HG03066 (cell line): Measurements from ENCODE around the gene P2RY1.
A peak's percentile ranks its signal among the peaks of the same experiment; 100 is the strongest.

Experiments
- ATAC-seq: cut with Tn5 transposase; IDR thresholded peaks from one replicate; pipeline ENCODE4 v1.9.1; 2021; ENCODE audit warnings: low read depth; ENCODE audit not compliant: unreplicated experiment

P2RY1 gene

DNA sequence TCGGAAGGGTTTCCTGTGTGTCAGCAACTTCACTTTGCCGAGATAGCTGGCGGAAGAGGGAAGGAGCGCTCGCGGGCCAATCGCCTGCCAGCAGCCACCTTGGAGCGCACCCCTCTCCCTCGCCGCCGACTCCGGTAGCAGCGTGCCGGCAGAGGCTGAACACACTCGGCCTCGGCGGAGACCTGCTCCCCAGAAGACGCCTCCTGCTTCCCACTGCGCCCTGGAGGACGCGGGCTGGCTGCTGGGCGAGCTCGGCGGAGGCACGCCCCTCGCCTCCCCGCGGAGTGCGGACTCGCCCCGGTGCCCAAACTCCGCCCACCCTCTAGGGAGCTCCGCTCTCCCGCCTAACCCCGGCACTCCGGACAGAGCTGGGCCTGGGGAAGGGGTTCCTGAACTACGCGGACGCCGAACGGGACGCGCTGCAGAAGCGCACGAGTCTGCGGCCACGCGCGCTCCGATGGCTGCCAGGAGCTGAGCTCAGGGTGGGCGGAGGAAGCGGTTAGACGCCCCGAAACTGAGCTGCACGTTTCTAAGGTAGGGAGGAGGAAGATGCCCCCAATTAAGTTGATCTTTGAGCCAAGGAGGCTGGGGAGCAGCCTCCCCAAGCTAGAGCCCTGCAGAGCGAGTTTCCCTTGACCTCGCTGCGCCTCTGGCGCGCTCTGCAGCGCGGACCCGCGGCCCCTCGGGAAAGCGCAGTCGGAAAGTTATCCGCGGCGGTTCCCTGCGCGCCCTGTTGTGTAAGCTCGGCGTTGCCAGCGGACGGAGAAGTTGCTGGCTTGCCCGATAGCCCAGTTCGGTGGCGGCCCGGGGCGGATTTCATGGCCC is at the start of gene P2RY1:
P2RY1 (plus strand) TSS at position 356 of the 825 bp plus-strand sequence. CDS start 652 bp downstream, outside the sequence.
- peak; percentile 68 for ATAC-seq

- ATAC-seq: no peak
Observed at GRCh38 chr3:152786977-152787681, 47.8 kb upstream of the P2RY1 start.

DNA sequence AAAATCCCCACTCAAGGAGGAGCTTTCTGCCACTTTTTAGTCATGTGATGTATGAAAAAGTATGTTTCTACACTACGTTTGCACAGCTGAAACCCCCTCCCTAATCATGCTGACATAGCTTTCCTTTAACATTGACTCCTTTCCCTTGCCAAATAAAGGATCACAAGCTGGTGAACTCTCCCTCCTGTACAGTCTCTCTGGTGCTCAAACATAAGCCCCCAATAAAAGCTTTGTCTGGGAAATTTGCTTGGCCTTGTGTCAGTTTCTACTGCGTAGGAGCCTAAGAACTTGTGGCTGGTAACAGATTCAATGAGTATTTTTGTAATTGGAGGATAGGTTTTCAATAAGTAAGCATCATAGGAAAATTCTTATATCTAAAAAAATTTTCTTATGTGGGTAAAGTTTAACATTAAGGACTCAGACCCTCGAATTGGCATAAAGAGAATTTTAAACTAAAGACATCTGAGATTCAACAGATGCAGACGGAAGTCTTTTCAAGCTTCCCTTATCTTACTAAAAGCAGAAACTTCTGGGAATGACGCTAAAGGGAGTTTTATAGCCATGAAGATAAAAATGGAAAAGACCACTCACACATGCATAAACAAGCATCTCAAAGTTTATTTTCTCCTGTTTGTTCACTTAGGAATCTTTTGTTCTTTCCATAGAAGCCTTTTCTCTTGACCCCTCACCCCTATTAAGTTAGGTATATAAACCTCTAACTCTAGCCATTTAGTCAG is 44.1 kb upstream of the P2RY1 start:
- ATAC-seq: no peak

- no peak for ATAC-seq
Observed at GRCh38 chr3:152793969-152794368, 41.0 kb upstream of the P2RY1 start.

DNA sequence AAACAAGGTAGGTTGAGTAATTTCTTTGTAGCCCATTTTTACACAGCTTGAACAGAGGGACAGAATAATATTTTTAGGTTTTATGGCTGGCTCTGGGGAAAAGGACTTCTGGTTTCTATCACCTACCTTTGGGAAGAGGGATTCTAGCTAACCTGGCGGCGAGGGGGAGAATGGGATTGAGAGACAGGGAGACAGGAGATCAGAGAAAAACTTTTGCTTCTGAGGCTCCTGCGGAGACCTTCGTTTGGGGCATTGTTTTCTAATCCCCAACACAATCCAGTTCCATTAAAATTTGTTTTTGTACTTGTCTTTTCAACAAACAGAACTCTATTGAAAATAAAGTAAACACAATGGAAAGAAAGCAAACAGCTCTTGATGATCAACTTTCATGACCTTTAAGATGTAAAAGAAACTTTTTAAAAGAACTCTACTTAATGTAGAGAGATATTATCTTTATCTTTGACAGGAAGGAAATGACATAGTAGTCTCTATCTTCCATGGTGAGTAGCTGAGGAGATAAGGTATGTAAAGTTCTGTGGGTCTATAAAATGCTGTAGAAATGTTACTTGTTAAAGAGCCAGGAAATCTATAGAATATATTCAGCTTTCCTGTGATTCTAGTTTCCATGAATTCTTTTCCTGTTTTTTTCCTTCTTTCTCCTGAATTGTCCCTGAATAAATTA is 37.0 kb upstream of the P2RY1 start:
- no peak for ATAC-seq

DNA sequence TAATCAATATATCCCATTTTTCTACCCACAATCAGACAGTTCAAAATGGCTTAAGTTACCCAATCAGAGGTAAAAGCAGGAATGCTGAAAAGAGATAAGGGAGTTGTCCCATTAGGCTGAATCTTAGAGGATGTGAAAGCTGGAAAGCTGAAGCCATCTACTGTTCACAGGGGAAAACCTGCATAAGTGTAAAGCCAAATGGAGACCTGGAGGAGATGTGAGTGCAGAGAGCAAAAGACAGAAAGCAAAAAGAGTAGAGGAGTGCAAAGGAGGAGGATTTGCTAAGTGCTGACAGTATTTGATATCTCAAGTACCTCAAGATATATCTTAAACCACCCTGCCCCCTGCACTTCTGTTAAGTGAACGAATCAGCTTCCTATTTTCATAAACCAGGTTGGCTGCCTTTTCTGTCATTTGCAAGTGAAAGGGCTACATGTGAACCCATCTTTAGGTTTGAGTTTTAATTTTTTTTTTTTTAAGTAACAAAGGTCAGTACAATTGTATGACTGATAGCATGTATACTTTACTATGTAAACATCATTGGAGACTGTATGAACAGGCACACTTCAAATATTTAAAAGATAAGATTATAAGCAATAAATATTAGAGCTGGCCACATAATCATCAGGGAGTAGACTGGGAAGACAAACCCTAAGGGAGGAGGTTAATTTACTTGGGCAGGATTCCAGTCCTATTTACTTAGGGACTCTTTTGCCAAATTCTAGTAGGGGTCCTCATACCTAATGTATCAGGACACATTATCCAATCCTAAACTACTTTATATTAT is 22.8 kb upstream of the P2RY1 start:
- ATAC-seq: no peak

DNA sequence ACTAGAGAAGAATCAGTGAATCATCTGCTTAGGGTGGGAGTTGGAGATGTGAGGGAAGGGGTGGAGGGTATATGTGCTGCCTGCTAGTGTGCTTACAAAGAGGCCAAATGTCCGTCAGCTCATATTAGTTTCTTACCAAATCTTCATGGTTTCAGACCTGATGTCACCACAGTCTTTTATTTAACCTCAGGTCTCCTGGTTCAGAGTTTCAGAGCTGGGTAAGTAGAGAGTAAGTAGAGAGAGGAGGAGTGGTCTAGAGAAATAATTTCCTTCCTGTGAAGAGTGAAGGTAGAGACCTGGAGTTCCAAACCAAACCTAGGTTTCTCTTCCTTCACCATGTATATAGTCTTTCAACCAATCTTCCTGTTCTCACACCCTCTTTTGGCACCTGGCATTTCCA is 17.5 kb upstream of the P2RY1 start:
- no peak for ATAC-seq

DNA sequence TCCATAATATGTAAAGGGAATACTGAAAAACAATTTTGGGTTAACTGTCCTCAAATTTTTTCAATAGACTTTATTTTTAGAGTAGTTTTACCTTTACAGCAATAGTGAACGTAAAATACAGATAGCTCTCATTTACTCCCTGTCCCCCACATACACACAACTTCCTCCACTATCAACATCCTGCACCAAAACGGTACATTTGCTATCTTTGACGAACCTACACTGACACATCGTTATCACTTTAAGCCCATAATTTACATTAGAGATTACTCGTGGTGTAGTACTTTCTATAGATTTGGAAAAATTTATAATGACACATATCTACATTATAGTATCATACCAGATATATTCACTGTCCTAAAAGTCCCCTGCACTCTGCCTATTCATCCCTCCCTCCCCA is 16.9 kb upstream of the P2RY1 start:
- ATAC-seq: no peak

DNA sequence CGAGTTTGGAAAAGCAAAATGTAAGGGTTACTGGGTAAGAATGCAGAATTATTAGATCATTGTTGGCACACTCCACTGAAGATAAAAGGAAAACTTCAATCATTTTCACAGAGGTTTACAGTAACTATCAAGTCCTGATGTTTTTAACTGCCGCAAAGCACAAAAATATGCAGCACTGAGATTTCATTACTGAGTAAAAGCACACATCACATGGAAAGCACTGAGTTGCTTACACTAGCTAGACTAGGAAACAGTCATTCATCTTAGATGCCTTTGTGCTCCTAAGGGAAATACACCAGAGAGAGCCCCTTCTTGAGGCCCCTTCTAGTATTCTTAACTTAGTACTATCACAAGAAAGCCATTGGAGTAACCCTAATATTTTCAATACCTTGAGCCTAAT is 11.8 kb upstream of the P2RY1 start:
- no peak for ATAC-seq

DNA sequence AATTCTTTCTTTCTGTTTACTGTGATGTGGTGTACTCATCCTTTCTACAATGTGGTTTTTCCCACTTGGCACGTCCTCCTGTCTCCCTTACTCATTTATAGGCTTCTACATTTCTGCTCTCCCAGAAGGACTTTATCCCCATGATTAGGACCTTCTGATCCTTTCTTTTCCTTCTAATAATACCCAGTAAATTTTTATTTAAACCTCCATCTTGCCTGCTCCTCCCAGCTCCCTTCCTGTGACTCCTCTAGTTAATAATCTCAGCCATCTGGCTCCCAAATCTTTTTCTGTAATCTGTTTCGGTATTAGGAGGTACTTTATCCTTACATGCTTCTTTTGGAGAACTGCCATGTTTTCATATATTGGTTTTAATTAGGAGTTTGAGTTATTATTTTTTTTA is 11.2 kb upstream of the P2RY1 start:
- ATAC-seq: no peak

DNA sequence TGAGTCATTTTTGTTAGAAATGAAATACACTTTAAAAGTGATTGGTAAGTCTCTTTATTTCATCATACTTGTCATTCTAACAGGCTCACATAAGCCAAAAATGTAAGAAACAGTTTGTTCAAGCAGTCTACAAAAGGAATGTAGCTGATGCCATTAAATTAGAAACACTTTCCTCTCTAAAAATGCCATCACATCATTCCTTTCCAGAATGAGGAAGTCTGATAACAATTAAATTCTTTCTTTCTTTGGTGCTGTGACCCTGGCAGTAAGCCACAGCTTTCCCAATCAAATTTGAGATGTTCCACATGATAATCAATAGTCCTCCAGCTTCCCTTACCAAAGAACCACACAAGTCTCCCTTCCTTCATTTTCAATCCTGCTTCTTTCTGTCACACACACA is 9.4 kb upstream of the P2RY1 start:
- ATAC-seq: no peak

DNA sequence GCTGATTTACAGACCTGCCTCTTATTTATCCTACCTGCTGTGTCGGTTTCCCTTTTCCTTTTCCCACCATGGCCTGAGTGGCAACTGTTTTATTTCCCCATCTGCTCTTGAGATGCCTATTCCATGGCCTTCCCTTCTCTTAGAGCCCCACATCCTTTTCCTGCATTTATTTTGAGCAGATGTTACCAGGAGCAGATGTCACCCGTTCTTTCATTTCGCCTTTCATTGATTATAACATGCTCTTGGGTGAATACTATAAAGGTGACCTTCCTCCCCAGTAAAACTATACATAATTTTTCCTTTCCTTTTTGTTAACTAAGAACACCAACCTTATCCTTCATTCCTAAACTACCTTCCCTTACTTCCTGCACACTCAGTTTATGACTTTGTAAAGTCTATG is 8.5 kb upstream of the P2RY1 start:
- ATAC-seq: peak; percentile 65

DNA sequence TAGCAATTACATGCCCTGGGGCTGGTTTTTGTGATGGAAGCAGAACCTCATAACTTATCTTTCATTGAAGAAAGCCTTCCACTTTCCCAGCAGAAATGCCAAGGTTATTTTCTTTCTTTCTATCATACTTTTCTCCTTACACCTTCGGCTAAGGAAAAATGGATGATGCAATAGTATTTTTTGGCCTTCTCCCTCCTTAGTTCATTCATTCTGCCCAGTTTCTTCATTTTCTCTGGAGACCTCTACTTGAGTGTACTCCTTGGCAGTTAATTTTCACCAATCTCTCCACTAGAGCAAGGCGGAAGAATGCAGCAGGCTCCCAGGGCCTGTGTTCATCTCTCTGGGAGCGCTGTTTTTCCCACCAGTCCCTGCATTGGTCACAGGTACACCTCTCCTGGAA is 7.6 kb upstream of the P2RY1 start:
- ATAC-seq: no peak

- no peak for ATAC-seq
Observed at GRCh38 chr3:152828075-152828840, 6.7 kb upstream of the P2RY1 start.

DNA sequence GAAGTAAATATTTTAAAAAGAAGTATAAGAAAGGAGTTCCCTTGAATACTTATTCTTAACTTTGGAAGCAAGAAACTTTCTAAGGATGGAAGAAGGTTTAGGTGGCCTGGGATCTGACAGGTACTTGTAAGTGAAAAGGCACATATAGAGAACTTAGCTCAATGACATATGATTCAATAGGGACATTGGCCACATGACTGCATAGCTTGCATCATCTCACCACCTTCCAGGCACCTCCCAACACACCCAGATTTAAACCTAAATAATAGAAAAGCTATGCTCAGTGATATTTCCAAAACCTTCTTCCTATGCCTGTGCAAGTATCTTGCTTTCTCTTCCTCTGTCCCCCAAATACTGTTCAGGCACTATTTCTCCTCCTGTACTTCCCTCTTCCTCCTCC is 4.7 kb upstream of the P2RY1 start:
- no peak for ATAC-seq

GRCh38 chr3:152832046-152832445 is 2.9 kb upstream of the P2RY1 start:
- no peak for ATAC-seq

GRCh38 chr3:152833089-152833488 is 1.8 kb upstream of the P2RY1 start:
- ATAC-seq: no peak

DNA sequence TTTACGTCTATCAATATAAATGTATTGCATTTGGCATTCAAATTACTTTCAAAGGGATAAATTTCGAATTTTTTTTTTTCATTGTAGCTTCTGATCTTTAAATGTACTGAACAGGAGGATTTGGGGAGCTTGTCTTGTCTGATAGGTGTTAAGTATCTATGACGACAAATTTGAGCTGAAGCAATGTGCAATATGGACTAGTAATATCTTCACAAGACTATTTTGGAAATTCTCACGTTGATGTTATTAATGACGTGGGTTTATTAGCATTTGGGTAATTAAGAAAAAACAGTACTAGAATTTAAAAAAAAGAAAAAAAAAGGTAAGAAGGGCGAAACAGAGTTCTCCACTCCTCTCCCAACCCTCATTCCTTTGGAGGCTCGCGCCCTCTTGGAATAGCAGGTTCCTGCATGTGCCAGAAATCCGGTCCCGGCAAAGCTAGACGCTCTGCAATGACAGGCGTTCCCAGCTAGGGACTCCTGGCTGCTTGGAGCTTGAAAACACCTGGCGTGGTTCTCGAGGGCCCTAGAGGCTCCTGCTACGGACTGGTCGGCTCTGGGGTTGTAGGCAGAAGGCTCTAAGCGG is 648 bp upstream of the P2RY1 start:
- ATAC-seq: no peak

DNA sequence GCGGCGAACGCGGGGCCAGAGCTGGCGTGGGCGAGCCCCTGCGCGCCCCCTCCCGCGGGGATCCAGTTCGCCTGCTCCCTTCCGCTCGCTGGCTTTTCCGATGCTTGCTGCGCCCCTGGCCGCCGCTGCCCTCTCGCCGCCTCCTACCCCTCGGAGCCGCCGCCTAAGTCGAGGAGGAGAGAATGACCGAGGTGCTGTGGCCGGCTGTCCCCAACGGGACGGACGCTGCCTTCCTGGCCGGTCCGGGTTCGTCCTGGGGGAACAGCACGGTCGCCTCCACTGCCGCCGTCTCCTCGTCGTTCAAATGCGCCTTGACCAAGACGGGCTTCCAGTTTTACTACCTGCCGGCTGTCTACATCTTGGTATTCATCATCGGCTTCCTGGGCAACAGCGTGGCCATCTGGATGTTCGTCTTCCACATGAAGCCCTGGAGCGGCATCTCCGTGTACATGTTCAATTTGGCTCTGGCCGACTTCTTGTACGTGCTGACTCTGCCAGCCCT is 721 bp downstream of the P2RY1 start:
- peak; percentile 26 for ATAC-seq
